K562 (cell line): ENCODE data around the gene SRBD1. TPM values are rescaled to one million over a fixed set of nuclear protein-coding genes. Genes with fewer than 3 reads are reported as not detected.
A peak's percentile ranks its signal among the peaks of the same experiment; 100 is the strongest.

ENCODE experiments used
- CBX2 ChIP-seq: fragments of 200-600 bp; sonication (generic); IDR thresholded peaks from one replicate; pipeline ENCODE4 v1.6.1; 2012; ENCODE audit warnings: mild to moderate bottlenecking, low read length, inconsistent platforms; ENCODE audit not compliant: insufficient read depth, poor library complexity, severe bottlenecking
- CTCFL ChIP-seq: IDR thresholded peaks from 2 replicates; pipeline ENCODE4 v1.6.1; 2011; ENCODE audit warnings: borderline replicate concordance, low read depth, mild to moderate bottlenecking, moderate library complexity, low read length; ENCODE audit not compliant: insufficient read depth, poor library complexity, severe bottlenecking
- DLX4 ChIP-seq: fragments of 250-450 bp; sonication (Bioruptor Pico); IDR thresholded peaks from 2 replicates; pipeline ENCODE4 v1.6.1; 2021; ENCODE audit warnings: mild to moderate bottlenecking
- ESRRA ChIP-seq: fragments of 450-650 bp; IDR thresholded peaks from 2 replicates; pipeline ENCODE4 v1.6.1; 2014; ENCODE audit warnings: low read depth, mild to moderate bottlenecking, moderate library complexity, borderline replicate concordance
- ETV6 ChIP-seq, 3 experiments: fragments of 150-350 bp in 1 of 3; sonication (generic) in 1 of 3; formaldehyde crosslinking in 1 of 3; IDR thresholded peaks; 2 replicates each; pipeline versions ENCODE4 v1.6.1 to v1.8.0; 2014 to 2022; ENCODE audit warnings: borderline replicate concordance in 2 of 3, low read depth in 2 of 3, antibody characterized with exemption in 1 of 3, low read length in 1 of 3, mild to moderate bottlenecking in 1 of 3, missing genetic modification reagents in 1 of 3
- GATA2 ChIP-seq: sonication (generic); formaldehyde crosslinking; IDR thresholded peaks from 2 replicates; pipeline ENCODE4 v1.4.0; 2020; ENCODE audit warnings: mild to moderate bottlenecking, missing genetic modification reagents
- MLLT1 ChIP-seq, 2 experiments: fragments of 450-650 bp; IDR thresholded peaks; 2 replicates each; pipeline ENCODE4 v1.6.1; 2016
- NRF1 ChIP-seq, 2 experiments: fragments of 450-650 bp; IDR thresholded peaks in 1 of 2; conservative IDR thresholded peaks in 1 of 2; 2 replicates each; pipeline ENCODE4 v1.6.1; 2014; ENCODE audit warnings: mild to moderate bottlenecking in 2 of 2
- TFE3 ChIP-seq: fragments of 450-650 bp; formaldehyde crosslinking; IDR thresholded peaks from 2 replicates; pipeline ENCODE4 v1.4.0; 2020; ENCODE audit warnings: mild to moderate bottlenecking, mixed read lengths
- USF2 ChIP-seq: sonication (generic); formaldehyde crosslinking; IDR thresholded peaks from 2 replicates; pipeline ENCODE4 v1.5.0; 2020; ENCODE audit warnings: missing genetic modification reagents
- WHSC1 ChIP-seq: IDR thresholded peaks from one replicate; pipeline ENCODE4 v1.6.1; 2012; ENCODE audit warnings: low read length, control low read depth, inconsistent platforms
- ZNF609 ChIP-seq: sonication (generic); formaldehyde crosslinking; IDR thresholded peaks from 2 replicates; pipeline ENCODE4 v1.8.1; 2023; ENCODE audit warnings: missing genetic modification reagents, mild to moderate bottlenecking, borderline replicate concordance
- polyA plus RNA-seq, 8 experiments: library from polyadenylated mRNA; depleted of rRNA in 4 of 8; stranded (reverse) in 5 of 8; unstranded in 3 of 8; fragments of >200 nt; fragmentation: Nextera tagmentation in 2 of 8; fragmentation: Illumina TruSeq in 1 of 8; extraction: Ambion mirVana in 2 of 8; extraction: Trizol in 1 of 8; gene quantifications; 2 replicates each; pipeline versions ENCODE4 v1.2.1 to v1.2.3, GENCODE V29; 2011 to 2014; ENCODE audit warnings: inconsistent platforms in 1 of 8, missing spikeins in 1 of 8
- total RNA-seq, 7 experiments: library from RNA; depleted of rRNA in 6 of 7; stranded (reverse); fragments of >200 nt in 6 of 7; fragmentation: Illumina TruSeq in 2 of 7; extraction: Trizol in 2 of 7; gene quantifications; 2 replicates each; pipeline versions ENCODE4 v1.2.1 to v1.2.3, GENCODE V29; 2011 to 2021; ENCODE audit warnings: low replicate concordance in 1 of 7

Gene SRBD1
- total and polyA plus RNA-seq, 9 of the 15 experiments (the other 6 are each of a cell fraction or from before 2014, with no cell fraction given), result 6.9 to 23.2 (median 14.7) TPM

- no peak for TF ChIP-seq TFE3
- no peak for TF ChIP-seq USF2
- 0 out of 2 replicates have a peak, but pooled peaks have one; percentile 14 for TF ChIP-seq ESRRA
- TF ChIP-seq NRF1 (conservative IDR thresholded peaks at IDR 0.05 in 1 of 2, IDR thresholded peaks at IDR 0.05 in 1 of 2), result no peak
- TF ChIP-seq ETV6 (IDR thresholded peaks at IDR 0.05; ENCODE audit: borderline replicate concordance in 1 of 2, low read depth in 2 of 2, low read length in 1 of 2), result no peak
- no peak for TF ChIP-seq ETV6 (CRISPR knock-in tag; IDR thresholded peaks at IDR 0.05; ENCODE audit: borderline replicate concordance)
- TF ChIP-seq CBX2, result no peak
- TF ChIP-seq CTCFL, result peak; percentile 48
- no peak for TF ChIP-seq ZNF609 (CRISPR knock-in tag)
- no peak for TF ChIP-seq DLX4
- no peak for TF ChIP-seq WHSC1
- TF ChIP-seq GATA2 (CRISPR knock-in tag), result peak; percentile 25; the same call in 1 of the 2 replicates
- no peak for TF ChIP-seq MLLT1 (IDR thresholded peaks at IDR 0.05)
Measured at GRCh38 chr2:45643543-45644542, 32.8 kb upstream of the SRBD1 start (continued).
